Measurements from ENCODE around the gene MACROD2.

The MACROD2 gene

GRCh38 chr20:14488756-14489479 is 493.6 kb downstream of the MACROD2 start:
- DNase-seq = peak in 2 of 3 experiments; percentile 19 to 76

GRCh38 chr20:14489544-14489943 is 494.2 kb downstream of the MACROD2 start:
- no peak for DNase-seq

GRCh38 chr20:14491436-14491835 is 496.1 kb downstream of the MACROD2 start:
- DNase-seq = no peak

DNA sequence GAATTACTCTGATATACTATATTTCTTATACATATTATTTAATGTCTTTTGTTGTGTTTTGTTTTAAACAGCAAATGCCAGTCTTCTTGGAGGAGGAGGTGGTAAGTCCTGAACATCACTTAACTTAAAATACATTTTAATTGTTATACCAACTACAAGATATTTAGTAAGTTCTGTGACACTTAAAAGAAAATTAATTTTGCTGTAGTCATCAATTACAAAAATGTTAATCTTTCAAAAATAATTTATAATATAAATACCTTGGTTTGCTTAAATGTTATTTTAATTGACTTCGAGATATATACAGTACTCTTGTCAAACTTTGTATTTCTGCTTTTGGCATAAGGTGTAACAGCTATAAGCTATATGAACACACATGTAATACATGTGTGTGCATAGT is 498.1 kb downstream of the MACROD2 start:
- DNase-seq = no peak

DNA sequence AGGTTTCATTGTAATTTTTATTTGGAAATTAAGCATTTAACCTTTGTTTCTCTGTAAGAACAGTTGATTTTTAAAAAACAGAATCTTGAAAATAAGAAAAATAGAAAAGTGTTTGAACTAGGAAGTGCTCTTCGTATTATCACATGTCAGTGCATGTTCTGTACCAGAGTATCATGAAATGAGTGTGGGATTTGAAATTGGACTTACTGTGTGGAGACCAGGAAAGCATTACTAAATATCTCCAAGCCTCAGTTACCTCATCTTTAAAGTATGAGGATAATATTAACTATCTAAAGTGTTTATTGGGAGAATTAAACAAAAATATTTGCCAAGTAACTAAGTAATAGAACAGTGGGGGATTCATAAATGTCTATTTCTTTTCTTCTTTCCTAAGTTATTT is 499.0 kb downstream of the MACROD2 start:
- DNase-seq = no peak

GRCh38 chr20:14495066-14495465 is 499.8 kb downstream of the MACROD2 start:
- DNase-seq = no peak

DNA sequence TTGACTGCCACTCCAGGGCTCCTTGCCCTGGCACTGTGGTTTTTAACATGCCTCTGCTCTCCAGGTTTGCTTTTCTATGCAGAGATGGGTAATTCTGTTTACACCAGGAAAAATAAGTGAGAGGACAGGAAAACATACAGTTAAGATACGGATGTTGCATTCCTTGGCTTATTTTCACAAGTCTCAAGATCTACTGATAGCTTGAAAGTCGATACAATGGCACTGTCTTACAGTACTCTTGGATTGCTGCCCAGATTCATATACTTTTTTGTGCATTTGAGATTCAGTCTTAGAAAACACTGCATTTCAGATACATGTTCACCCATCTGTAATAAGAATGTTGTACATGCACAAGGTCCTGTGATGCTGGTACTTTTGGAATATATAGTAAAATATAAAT is 501.7 kb downstream of the MACROD2 start:
- DNase-seq = no peak

DNA sequence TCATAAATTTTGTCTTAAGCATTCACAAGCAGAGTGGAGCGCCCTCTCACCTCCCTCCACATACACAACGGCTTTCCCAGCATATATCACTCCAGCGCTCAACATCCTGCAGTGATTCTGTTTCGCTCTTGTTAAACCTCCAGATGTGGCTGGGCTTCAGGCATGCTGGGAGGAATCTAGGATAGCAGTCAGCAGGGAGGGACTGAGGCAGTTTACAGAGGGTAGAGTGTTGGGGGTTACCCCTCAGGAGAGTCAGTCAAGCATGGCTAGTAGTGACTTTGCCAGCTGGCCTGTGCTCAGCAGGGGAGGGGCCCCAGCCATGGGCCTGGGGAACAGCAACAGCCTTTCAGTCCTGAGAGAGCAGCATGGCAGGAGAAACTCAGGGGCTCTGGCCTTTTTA is 503.5 kb downstream of the MACROD2 start:
- peak; percentile 10 to 14 (median 11) for DNase-seq

- DNase-seq = no peak
Observed at GRCh38 chr20:14505476-14505875, 510.2 kb downstream of the MACROD2 start.

- DNase-seq = no peak
Observed at GRCh38 chr20:14507711-14508110, 512.4 kb downstream of the MACROD2 start.

DNA sequence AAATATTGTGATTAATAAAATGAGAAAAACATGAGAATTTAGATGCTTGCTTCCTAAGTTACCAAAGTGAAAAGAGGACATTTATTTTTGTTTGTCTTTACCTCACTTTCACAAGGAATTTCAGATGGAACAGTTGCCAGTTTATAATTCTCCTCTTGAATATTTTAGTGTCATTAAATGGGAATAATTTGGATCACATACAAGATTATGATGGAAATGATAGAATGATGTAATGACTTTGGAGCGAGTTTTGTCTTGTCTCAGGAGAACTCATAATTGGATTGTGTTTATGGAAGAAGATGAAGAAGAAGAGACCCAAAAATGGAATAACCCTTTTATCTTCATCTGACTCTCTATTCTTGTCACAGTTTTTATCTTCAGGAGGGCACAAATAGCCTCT is 515.0 kb downstream of the MACROD2 start:
- no peak for DNase-seq

- no peak for DNase-seq
Observed at GRCh38 chr20:14512839-14513238, 517.5 kb downstream of the MACROD2 start.

GRCh38 chr20:14518648-14519047 is 523.3 kb downstream of the MACROD2 start:
- DNase-seq = no peak

- no peak for DNase-seq
Observed at GRCh38 chr20:14521016-14521415, 525.7 kb downstream of the MACROD2 start.

GRCh38 chr20:14521436-14521835 is 526.1 kb downstream of the MACROD2 start:
- DNase-seq = no peak

- no peak for DNase-seq
Observed at GRCh38 chr20:14522595-14522994, 527.3 kb downstream of the MACROD2 start.

DNA sequence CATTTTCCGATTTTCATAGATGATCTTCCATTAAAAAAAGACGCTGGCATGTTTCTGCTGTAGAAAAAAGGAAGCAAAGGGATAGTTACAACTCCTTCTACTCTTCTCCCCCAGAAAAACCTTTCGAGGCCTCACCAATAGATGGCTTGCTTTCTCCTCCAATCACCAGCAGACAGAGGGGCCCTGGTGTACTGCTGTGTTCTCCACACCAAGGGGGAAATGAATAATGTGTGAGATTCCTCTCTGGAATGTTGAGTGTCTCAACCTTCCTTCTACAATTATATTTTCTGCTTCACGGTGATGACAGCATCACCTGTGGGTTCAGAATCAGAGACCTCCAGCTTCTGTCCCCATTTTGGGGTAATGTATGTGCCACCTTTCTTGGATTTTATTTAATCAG is 527.8 kb downstream of the MACROD2 start:
- no peak for DNase-seq

DNA sequence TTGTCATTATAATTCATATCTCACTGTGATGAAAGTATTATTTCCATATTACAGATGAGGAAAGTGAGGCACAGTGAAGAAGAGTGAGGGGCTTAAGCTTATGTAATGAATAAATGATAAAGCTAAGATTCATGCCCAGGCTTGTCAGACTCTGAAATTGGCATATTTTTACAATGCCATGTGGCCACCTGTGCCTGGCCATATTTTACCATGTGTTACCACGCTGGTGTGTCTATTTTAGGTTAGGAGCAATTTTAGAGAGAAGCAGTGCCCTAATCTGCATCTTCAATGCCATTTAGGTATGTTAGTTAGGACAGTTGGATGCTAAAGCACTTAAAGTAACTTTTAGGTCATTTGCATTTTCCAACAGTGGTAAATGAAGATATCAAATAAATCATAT is 530.1 kb downstream of the MACROD2 start:
- no peak for DNase-seq

GRCh38 chr20:14526891-14527290 is 531.6 kb downstream of the MACROD2 start:
- DNase-seq = no peak

- no peak for DNase-seq
Observed at GRCh38 chr20:14531786-14532185, 536.5 kb downstream of the MACROD2 start.

- no peak for DNase-seq
Observed at GRCh38 chr20:14536738-14537137, 541.4 kb downstream of the MACROD2 start.

DNA sequence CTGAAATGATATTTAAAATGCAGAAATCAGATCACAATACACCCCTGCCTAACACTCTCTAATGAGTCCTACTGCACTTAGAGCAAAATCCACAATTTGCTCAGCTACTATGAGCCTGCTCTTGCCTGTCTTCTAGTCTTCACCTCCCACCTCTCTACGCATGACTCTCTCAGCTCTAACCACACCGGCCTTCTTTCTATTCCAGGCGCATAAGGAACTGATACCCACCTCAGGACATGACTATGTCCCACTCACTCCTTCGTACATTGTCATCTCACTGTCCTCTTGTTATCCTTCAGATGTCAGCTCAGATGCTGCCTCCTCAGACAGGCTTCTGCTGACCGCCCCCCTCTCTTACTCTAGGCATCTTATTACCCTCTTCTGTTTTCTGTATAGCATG is 543.1 kb downstream of the MACROD2 start:
- no peak for DNase-seq

- no peak for DNase-seq
Observed at GRCh38 chr20:14543040-14543439, 547.7 kb downstream of the MACROD2 start.

GRCh38 chr20:14544688-14545087 is 549.4 kb downstream of the MACROD2 start:
- DNase-seq = no peak

- DNase-seq = no peak
Observed at GRCh38 chr20:14550655-14551054, 555.3 kb downstream of the MACROD2 start.
